ENCODE data around the gene RANBP1.
"Not testable (repeated sequence)": the region's sequence is repeated elsewhere in the genome, so short reads cannot be mapped to it uniquely, and the experiment has no call there.

Gene RANBP1

GRCh38 chr22:20155330-20156041 is 39.6 kb downstream of the RANBP1 start:
- DNase-seq, result no peak

- DNase-seq, result no peak
These were observed 40.1 kb downstream of the RANBP1 start for GRCh38 chr22:20156042-20156389.

- DNase-seq, result peak; percentile 99
These were observed 40.9 kb downstream of the RANBP1 start for GRCh38 chr22:20156611-20157429.

- DNase-seq, result no peak
These were observed 41.7 kb downstream of the RANBP1 start for GRCh38 chr22:20157430-20158183.

GRCh38 chr22:20158391-20159036 is 42.6 kb downstream of the RANBP1 start:
- DNase-seq, result no peak

- no peak for DNase-seq
These were observed 43.2 kb downstream of the RANBP1 start for GRCh38 chr22:20159076-20159475.

GRCh38 chr22:20159531-20159930 is 43.6 kb downstream of the RANBP1 start:
- not testable (repeated sequence) for DNase-seq

GRCh38 chr22:20160041-20160440 is 44.1 kb downstream of the RANBP1 start:
- no peak for DNase-seq

GRCh38 chr22:20164863-20165262 is 49.0 kb downstream of the RANBP1 start:
- DNase-seq, result no peak

- DNase-seq, result no peak
These were observed 49.5 kb downstream of the RANBP1 start for GRCh38 chr22:20165421-20165820.

GRCh38 chr22:20165913-20166312 is 50.0 kb downstream of the RANBP1 start:
- no peak for DNase-seq

- no peak for DNase-seq
These were observed 50.8 kb downstream of the RANBP1 start for GRCh38 chr22:20166703-20167102.

GRCh38 chr22:20167643-20168322 is 51.9 kb downstream of the RANBP1 start:
- no peak for DNase-seq

GRCh38 chr22:20169253-20169822 is 53.4 kb downstream of the RANBP1 start:
- DNase-seq, result no peak

GRCh38 chr22:20170170-20170569 is 54.3 kb downstream of the RANBP1 start:
- no peak for DNase-seq

- no peak for DNase-seq
These were observed 55.6 kb downstream of the RANBP1 start for GRCh38 chr22:20171288-20172140.

- no peak for DNase-seq
These were observed 56.3 kb downstream of the RANBP1 start for GRCh38 chr22:20172141-20172613.

GRCh38 chr22:20173246-20173645 is 57.3 kb downstream of the RANBP1 start:
- DNase-seq, result no peak

- DNase-seq, result no peak
These were observed 57.9 kb downstream of the RANBP1 start for GRCh38 chr22:20173772-20174171.

- no peak for DNase-seq
These were observed 59.1 kb downstream of the RANBP1 start for GRCh38 chr22:20174785-20175596.

Measured in activated CD8-positive, alpha-beta memory T cell treated with anti-CD3 and anti-CD28 coated beads for 24 hours (primary cell).